Adrenal gland (tissue), 12 donors: Measurements from ENCODE around the gene LRRN4. TPM values are rescaled to one million over a fixed set of nuclear protein-coding genes. Genes with fewer than 3 reads are reported as not detected.

ENCODE experiments used
- DNase-seq, 7 donors: peaks; one replicate each; pipeline ENCODE4 v3.0.0-alpha.2; 2019 to 2020
- H3K27ac ChIP-seq, 5 donors: fragments of 200-600 bp; sonication (generic) in 4 of 5; 1 replicate in 3 of 5; 2 replicates in 2 of 5; pipeline versions ENCODE4 v1.5.1 to v1.8.0; 2016 to 2020; ENCODE audit warnings: mild to moderate bottlenecking in 1 of 5
- H3K27me3 ChIP-seq: fragments of 200-600 bp; 2 replicates; pipeline ENCODE4 v1.8.0; 2021
- H3K36me3 ChIP-seq, 2 donors: fragments of 200-600 bp; replicated peaks in 1 of 2; 1 replicate in 1 of 2; 2 replicates in 1 of 2; pipeline versions ENCODE4 v1.5.1 to v1.8.0; 2018 to 2022
- H3K4me1 ChIP-seq, 2 donors: fragments of 200-600 bp; replicated peaks in 1 of 2; 1 replicate in 1 of 2; 2 replicates in 1 of 2; pipeline versions ENCODE4 v1.5.1 to v1.8.0; 2018 to 2021
- H3K4me3 ChIP-seq, 4 donors: fragments of 200-600 bp; sonication (generic) in 3 of 4; one replicate each; pipeline ENCODE4 v1.5.1; 2016 to 2018
- H3K9me3 ChIP-seq, 3 donors: fragments of 200-600 bp; sonication (generic) in 1 of 3; replicated peaks in 1 of 3; 1 replicate in 2 of 3; 2 replicates in 1 of 3; pipeline versions ENCODE4 v1.5.1 to v1.8.0; 2016 to 2021
- CTCF ChIP-seq, 6 experiments: fragments of 450-650 bp in 4 of 6; fragments of 200-600 bp in 2 of 6; sonication (generic) in 1 of 6; IDR thresholded peaks; 1 replicate in 5 of 6; 2 replicates in 1 of 6; pipeline versions ENCODE4 v1.5.1 to v1.8.0; 2016 to 2021; ENCODE audit warnings: antibody characterized with exemption in 6 of 6, mild to moderate bottlenecking in 2 of 6, moderate library complexity in 1 of 6
- POLR2A ChIP-seq, 2 donors: fragments of 450-650 bp; IDR thresholded peaks; one replicate each; pipeline ENCODE4 v1.6.1; 2017; ENCODE audit warnings: antibody characterized with exemption in 2 of 2, mild to moderate bottlenecking in 2 of 2, moderate library complexity in 1 of 2
- WGBS, 4 donors: extraction: QIAGEN DNeasy Blood & Tissue Kit in 2 of 4; methylation state at CpG; one replicate each; pipeline versions ENCODE4 v1.1.5 to v1.1.7; 2013 to 2017; 5-methylcytosine and 5-hydroxymethylcytosine counted together
- intact Hi-C, 2 donors: fragments of 100-400 bp; cut with DNase I; formaldehyde crosslinking; loops; one replicate each; pipeline versions ENCODE4 v1.14.1 to v1.15.0; 2022 to 2023
- polyA plus RNA-seq, 3 donors: library from polyadenylated mRNA; stranded (reverse); fragments of 200-250 nt in 2 of 3; fragments of 350-450 nt in 1 of 3; fragmentation: Illumina TruSeq in 1 of 3; extraction: RNeasy Lipid Tissue Mini Kit (QIAGEN cat#74804) in 1 of 3; gene quantifications; one replicate each; pipeline ENCODE4 v1.2.3, GENCODE V29; 2013 to 2014
- total RNA-seq, 9 donors: library from RNA; depleted of rRNA in 4 of 9; stranded (reverse); fragments of >200 nt in 4 of 9; fragments of 120-200 nt in 1 of 9; fragmentation: NEBNext Ultra II Directional in 1 of 9; extraction: Animal tissue kit (Norgen Biotek cat#: 25700) in 1 of 9; gene quantifications; one replicate each; pipeline versions ENCODE4 v1.1.0 to v1.2.4, GENCODE V29; 2013 to 2023
- donor health status: healthy with polysubstance abuse.
- donor health status: Bipolar disorder and iron deficiency.
- donor health status: DM: yes; HTN: yes; CAD: no.
- donor health status: DM: no; HTN: no; CAD: no.
- donor health status: DM: no; HTN: no; CAD: no.
- donor health status: DM: yes; HTN: yes; CAD: no.

LRRN4 gene
- total and polyA plus RNA-seq, 12 donors = 0.07 to 0.17 (median 0.11) TPM; not detected in 9

GRCh38 chr20:6017880-6018279, 36.0 kb downstream of the LRRN4 start:
- Histone ChIP-seq H3K36me3 (peaks cover 0 to 13% of the 10 kb centered on the region in 2 donors), H3K4me1 (peaks cover 0 to 20% of the 10 kb centered on the region in 2 donors), H3K27ac (no peak overlapping the region), H3K4me3 (no peak overlapping the region), H3K9me3 (no peaks in the 10 kb centered on the region), H3K27me3 (no peaks in the 10 kb centered on the region)
- TF ChIP-seq CTCF (IDR thresholded peaks at IDR 0.05) (no peak), POLR2A (IDR thresholded peaks at IDR 0.05) (no peak)
- no peak for DNase-seq
- intact Hi-C loops = loop anchor here (10.0 kb wide), 2 partner anchors 47 to 57 kb away; no protein-coding TSS in a partner anchor
- 90 to 99% (median 94%) methylated on average over 7 of the region's 7 CpGs for WGBS, 4 donors

- Histone ChIP-seq H3K27me3 (no peaks in the 10 kb centered on the region), H3K4me1 (peaks cover 0 to 25% of the 10 kb centered on the region in 2 donors), H3K9me3 (no peaks in the 10 kb centered on the region), H3K27ac (no peak overlapping the region), H3K4me3 (no peak overlapping the region), H3K36me3 (peaks cover 0 to 17% of the 10 kb centered on the region in 2 donors)
- intact Hi-C loops = loop anchor here (10.0 kb wide), 2 partner anchors 47 to 57 kb away; no protein-coding TSS in a partner anchor
- TF ChIP-seq POLR2A (IDR thresholded peaks at IDR 0.05) = no peak
- TF ChIP-seq CTCF (IDR thresholded peaks at IDR 0.05) = no peak
- DNase-seq = no peak
These were observed 36.4 kb downstream of the LRRN4 start for GRCh38 chr20:6017467-6017866.

GRCh38 chr20:6014957-6015356, 38.9 kb downstream of the LRRN4 start:
- no peaks in the 10 kb centered on the region for H3K9me3 ChIP-seq
- no peaks in the 10 kb centered on the region for H3K27me3 ChIP-seq
- 89 to 93% (median 90%) methylated on average over 4 of the region's 4 CpGs for WGBS, 4 donors
- H3K4me1 ChIP-seq = peaks cover 0 to 34% of the 10 kb centered on the region in 2 donors
- TF ChIP-seq CTCF (IDR thresholded peaks at IDR 0.05) = no peak
- TF ChIP-seq POLR2A (IDR thresholded peaks at IDR 0.05) = no peak
- intact Hi-C loops = loop anchor here (10.0 kb wide), 2 partner anchors 50 to 60 kb away; no protein-coding TSS in a partner anchor
- no peak overlapping the region for H3K4me3 ChIP-seq
- H3K27ac ChIP-seq = no peak overlapping the region
- no peak for DNase-seq
- peaks cover 0 to 40% of the 10 kb centered on the region in 2 donors for H3K36me3 ChIP-seq

- 80 to 85% (median 83%) methylated on average over 3 of the region's 3 CpGs for WGBS, 4 donors
- intact Hi-C loops = loop anchor here (10.0 kb wide), 2 partner anchors 51 to 61 kb away; no protein-coding TSS in a partner anchor
- H3K9me3 ChIP-seq = no peaks in the 10 kb centered on the region
- H3K4me1 ChIP-seq = peaks cover 4 to 34% of the 10 kb centered on the region in 2 donors
- no peak for DNase-seq
- H3K27ac ChIP-seq = no peak overlapping the region
- TF ChIP-seq CTCF (IDR thresholded peaks at IDR 0.05) (no peak), POLR2A (IDR thresholded peaks at IDR 0.05) (no peak)
- no peak overlapping the region for H3K4me3 ChIP-seq
- H3K27me3 ChIP-seq = no peaks in the 10 kb centered on the region
- H3K36me3 ChIP-seq = peaks cover 0 to 43% of the 10 kb centered on the region in 2 donors
These were observed 39.8 kb downstream of the LRRN4 start for GRCh38 chr20:6014017-6014416.
